SH-SY5Y (cell line): ENCODE measurements around the gene ARHGEF16.

ENCODE experiments used
- GATA2 ChIP-seq: IDR thresholded peaks from 2 replicates; pipeline ENCODE4 v1.6.1; 2011; ENCODE audit warnings: mild to moderate bottlenecking, low read depth, low read length
- GATA3 ChIP-seq: IDR thresholded peaks from 2 replicates; pipeline ENCODE4 v1.6.1; 2011; ENCODE audit warnings: low read depth, mild to moderate bottlenecking, low read length, moderate library complexity

DNA sequence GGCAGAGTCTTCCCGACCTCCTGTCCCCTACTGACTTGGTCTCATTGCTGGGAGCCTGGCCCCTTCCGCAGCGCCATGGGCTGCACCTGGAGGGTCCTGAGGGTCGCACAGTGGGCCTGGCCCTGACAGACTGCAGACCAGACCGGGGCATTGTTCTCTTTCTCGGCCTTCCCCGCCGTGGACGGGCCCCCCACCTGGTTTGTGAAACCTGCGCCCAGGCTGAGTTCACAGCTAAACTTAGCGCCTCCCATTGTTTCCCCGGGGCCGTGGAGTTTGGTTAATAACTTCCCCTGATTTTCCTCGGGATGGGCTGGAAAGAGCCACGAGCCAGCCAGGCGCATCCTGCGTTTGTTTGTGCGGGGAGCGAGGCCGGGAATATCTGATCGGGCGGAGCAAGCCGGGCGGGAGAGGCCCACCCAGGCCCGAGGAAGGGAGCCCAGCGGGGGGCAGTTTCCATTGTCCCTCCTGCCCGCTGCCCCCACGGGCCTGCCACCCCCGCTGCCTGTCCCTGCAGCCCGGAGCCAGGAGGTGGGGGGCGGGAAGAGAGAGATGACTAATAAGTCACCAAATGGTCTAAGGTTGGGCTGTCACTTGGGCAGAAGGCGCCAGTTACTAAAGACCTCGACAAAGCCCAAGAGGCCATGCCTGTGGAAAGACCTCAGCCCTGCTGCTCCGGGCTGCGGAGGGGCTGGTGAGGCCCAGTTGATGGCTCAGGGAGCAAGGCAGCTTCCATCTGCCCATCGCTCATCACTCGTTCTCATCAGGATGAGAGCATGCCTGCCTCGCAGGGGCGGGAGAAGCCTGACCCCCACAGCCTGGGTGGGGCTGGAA is 39.0 kb upstream of the ARHGEF16 start:
- TF ChIP-seq GATA2 (no peak), GATA3 (no peak)
